ENCODE data around the gene GFRA1. TPM values are rescaled to one million over a fixed set of nuclear protein-coding genes. Genes with fewer than 3 reads are reported as not detected.
A peak's percentile ranks its signal among the peaks of the same experiment; 100 is the strongest.

GFRA1 gene
- total and polyA plus RNA-seq, 4 donors = 30.5 to 109 (median 55.1) TPM

GRCh38 chr10:116104210-116104932 lies 168.6 kb downstream of the GFRA1 start:
- Histone ChIP-seq H3K27me3 (ENCODE audit: control insufficient read depth, insufficient read depth, low read length) (no peaks in the 10 kb centered on the region), H3K27ac (ENCODE audit: low read depth, low read length) (no peak overlapping the region), H3K9me3 (ENCODE audit: control insufficient read depth, insufficient read depth, low read length) (no peaks in the 10 kb centered on the region), H3K4me3 (ENCODE audit: low read depth, low read length) (no peak overlapping the region), H3K36me3 (ENCODE audit: control insufficient read depth, insufficient read depth, low read length) (no peaks in the 10 kb centered on the region), H3K4me1 (ENCODE audit: control insufficient read depth, insufficient read depth, low read length) (peaks cover 4% of the 10 kb centered on the region)
- no peak for DNase-seq (ENCODE audit: low read depth in 4 of 6, low spot score in 6 of 6)
- 92% methylated on average over 7 of the region's 7 CpGs for WGBS (ENCODE audit: insufficient coverage)

GRCh38 chr10:116103668-116104067 lies 169.3 kb downstream of the GFRA1 start:
- no peaks in the 10 kb centered on the region for H3K9me3 ChIP-seq (ENCODE audit: control insufficient read depth, insufficient read depth, low read length)
- WGBS (ENCODE audit: insufficient coverage) = 80% methylated on average over 4 of the region's 4 CpGs
- H3K4me3 ChIP-seq (ENCODE audit: low read depth, low read length) = no peak overlapping the region
- H3K27me3 ChIP-seq (ENCODE audit: control insufficient read depth, insufficient read depth, low read length) = no peaks in the 10 kb centered on the region
- DNase-seq (ENCODE audit: low read depth in 4 of 6, low spot score in 6 of 6) = no peak
- H3K27ac ChIP-seq (ENCODE audit: low read depth, low read length) = no peak overlapping the region
- peaks cover 5% of the 10 kb centered on the region for H3K4me1 ChIP-seq (ENCODE audit: control insufficient read depth, insufficient read depth, low read length)
- H3K36me3 ChIP-seq (ENCODE audit: control insufficient read depth, insufficient read depth, low read length) = no peaks in the 10 kb centered on the region

GRCh38 chr10:116101616-116102315 lies 171.2 kb downstream of the GFRA1 start:
- no peak overlapping the region for H3K27ac ChIP-seq (ENCODE audit: low read depth, low read length)
- H3K27me3 ChIP-seq (ENCODE audit: control insufficient read depth, insufficient read depth, low read length) = no peaks in the 10 kb centered on the region
- peaks cover 21% of the 10 kb centered on the region for H3K4me1 ChIP-seq (ENCODE audit: control insufficient read depth, insufficient read depth, low read length)
- WGBS (ENCODE audit: insufficient coverage) = 100% methylated on average over 2 of the region's 5 CpGs
- no peaks in the 10 kb centered on the region for H3K36me3 ChIP-seq (ENCODE audit: control insufficient read depth, insufficient read depth, low read length)
- H3K9me3 ChIP-seq (ENCODE audit: control insufficient read depth, insufficient read depth, low read length) = no peaks in the 10 kb centered on the region
- H3K4me3 ChIP-seq (ENCODE audit: low read depth, low read length) = no peak overlapping the region
- no peak for DNase-seq (ENCODE audit: low read depth in 4 of 6, low spot score in 6 of 6)

- WGBS (ENCODE audit: insufficient coverage) = 100% methylated on average over 1 of the region's 3 CpGs
- no peaks in the 10 kb centered on the region for H3K27me3 ChIP-seq (ENCODE audit: control insufficient read depth, insufficient read depth, low read length)
- no peaks in the 10 kb centered on the region for H3K9me3 ChIP-seq (ENCODE audit: control insufficient read depth, insufficient read depth, low read length)
- H3K36me3 ChIP-seq (ENCODE audit: control insufficient read depth, insufficient read depth, low read length) = no peaks in the 10 kb centered on the region
- DNase-seq (ENCODE audit: low read depth in 4 of 6, low spot score in 6 of 6) = peak in 1 of 6 donors; percentile 50
- no peak overlapping the region for H3K4me3 ChIP-seq (ENCODE audit: low read depth, low read length)
- H3K27ac ChIP-seq (ENCODE audit: low read depth, low read length) = no peak overlapping the region
- peaks cover 21% of the 10 kb centered on the region for H3K4me1 ChIP-seq (ENCODE audit: control insufficient read depth, insufficient read depth, low read length)
These were observed 172.0 kb downstream of the GFRA1 start for GRCh38 chr10:116100984-116101383.

GRCh38 chr10:116099023-116099420 lies 174.0 kb downstream of the GFRA1 start:
- no peaks in the 10 kb centered on the region for H3K36me3 ChIP-seq (ENCODE audit: control insufficient read depth, insufficient read depth, low read length)
- no peak for DNase-seq (ENCODE audit: low read depth in 4 of 6, low spot score in 6 of 6)
- H3K4me3 ChIP-seq (ENCODE audit: low read depth, low read length) = no peak overlapping the region
- H3K27me3 ChIP-seq (ENCODE audit: control insufficient read depth, insufficient read depth, low read length) = no peaks in the 10 kb centered on the region
- no peaks in the 10 kb centered on the region for H3K9me3 ChIP-seq (ENCODE audit: control insufficient read depth, insufficient read depth, low read length)
- H3K27ac ChIP-seq (ENCODE audit: low read depth, low read length) = no peak overlapping the region
- H3K4me1 ChIP-seq (ENCODE audit: control insufficient read depth, insufficient read depth, low read length) = peaks cover 21% of the 10 kb centered on the region
- WGBS (ENCODE audit: insufficient coverage) = no CpG with 5 or more reads among the region's 5 CpGs

GRCh38 chr10:116098411-116099022 lies 174.5 kb downstream of the GFRA1 start:
- H3K36me3 ChIP-seq (ENCODE audit: control insufficient read depth, insufficient read depth, low read length) = no peaks in the 10 kb centered on the region
- no peaks in the 10 kb centered on the region for H3K9me3 ChIP-seq (ENCODE audit: control insufficient read depth, insufficient read depth, low read length)
- no peak overlapping the region for H3K4me3 ChIP-seq (ENCODE audit: low read depth, low read length)
- DNase-seq (ENCODE audit: low read depth in 4 of 6, low spot score in 6 of 6) = peak in 1 of 6 donors; percentile 59
- H3K27ac ChIP-seq (ENCODE audit: low read depth, low read length) = no peak overlapping the region
- no peaks in the 10 kb centered on the region for H3K27me3 ChIP-seq (ENCODE audit: control insufficient read depth, insufficient read depth, low read length)
- peaks cover 21% of the 10 kb centered on the region for H3K4me1 ChIP-seq (ENCODE audit: control insufficient read depth, insufficient read depth, low read length)
- WGBS (ENCODE audit: insufficient coverage) = 49% methylated on average over 6 of the region's 8 CpGs

GRCh38 chr10:116097239-116097784 lies 175.7 kb downstream of the GFRA1 start:
- Histone ChIP-seq H3K27me3 (ENCODE audit: control insufficient read depth, insufficient read depth, low read length) (no peaks in the 10 kb centered on the region), H3K9me3 (ENCODE audit: control insufficient read depth, insufficient read depth, low read length) (no peaks in the 10 kb centered on the region), H3K27ac (ENCODE audit: low read depth, low read length) (no peak overlapping the region), H3K4me1 (ENCODE audit: control insufficient read depth, insufficient read depth, low read length) (peaks cover 21% of the 10 kb centered on the region), H3K4me3 (ENCODE audit: low read depth, low read length) (no peak overlapping the region), H3K36me3 (ENCODE audit: control insufficient read depth, insufficient read depth, low read length) (no peaks in the 10 kb centered on the region)
- WGBS (ENCODE audit: insufficient coverage) = 35% methylated on average over 6 of the region's 7 CpGs
- peak in 2 of 6 donors; percentile 35 to 45 for DNase-seq (ENCODE audit: low read depth in 4 of 6, low spot score in 6 of 6)

- peak in 1 of 6 donors; percentile 71 for DNase-seq (ENCODE audit: low read depth in 4 of 6, low spot score in 6 of 6)
- H3K27me3 ChIP-seq (ENCODE audit: control insufficient read depth, insufficient read depth, low read length) = no peaks in the 10 kb centered on the region
- H3K27ac ChIP-seq (ENCODE audit: low read depth, low read length) = no peak overlapping the region
- no peaks in the 10 kb centered on the region for H3K9me3 ChIP-seq (ENCODE audit: control insufficient read depth, insufficient read depth, low read length)
- no peaks in the 10 kb centered on the region for H3K36me3 ChIP-seq (ENCODE audit: control insufficient read depth, insufficient read depth, low read length)
- H3K4me1 ChIP-seq (ENCODE audit: control insufficient read depth, insufficient read depth, low read length) = peaks cover 21% of the 10 kb centered on the region
- H3K4me3 ChIP-seq (ENCODE audit: low read depth, low read length) = no peak overlapping the region
- WGBS (ENCODE audit: insufficient coverage) = 46% methylated on average over 6 of the region's 13 CpGs
These were observed 176.5 kb downstream of the GFRA1 start for GRCh38 chr10:116096526-116096925.

- WGBS (ENCODE audit: insufficient coverage) = 88% methylated on average over 2 of the region's 6 CpGs
- no peak for DNase-seq (ENCODE audit: low read depth in 4 of 6, low spot score in 6 of 6)
- no peaks in the 10 kb centered on the region for H3K27me3 ChIP-seq (ENCODE audit: control insufficient read depth, insufficient read depth, low read length)
- no peak overlapping the region for H3K27ac ChIP-seq (ENCODE audit: low read depth, low read length)
- no peaks in the 10 kb centered on the region for H3K36me3 ChIP-seq (ENCODE audit: control insufficient read depth, insufficient read depth, low read length)
- no peak overlapping the region for H3K4me3 ChIP-seq (ENCODE audit: low read depth, low read length)
- peaks cover 17% of the 10 kb centered on the region for H3K4me1 ChIP-seq (ENCODE audit: control insufficient read depth, insufficient read depth, low read length)
- H3K9me3 ChIP-seq (ENCODE audit: control insufficient read depth, insufficient read depth, low read length) = no peaks in the 10 kb centered on the region
These were observed 178.7 kb downstream of the GFRA1 start for GRCh38 chr10:116094356-116094755.

Data from spinal cord (tissue), 10 donors.